ENCODE data around the gene P2RX7.

- TF ChIP-seq CBX2 (IDR thresholded peaks at IDR 0.05; ENCODE audit: borderline replicate concordance, low read depth) (no peak), USF2 (IDR thresholded peaks at IDR 0.05) (no peak), CTCF (IDR thresholded peaks at IDR 0.05) (no peak), POLR2A (IDR thresholded peaks at IDR 0.05; ENCODE audit: low read length) (no peak), MAZ (IDR thresholded peaks at IDR 0.05; ENCODE audit: borderline replicate concordance, low read depth, low read length) (no peak), EP300 (IDR thresholded peaks at IDR 0.05) (no peak), HDAC2 (IDR thresholded peaks at IDR 0.05) (no peak)
These were observed at the start of gene P2RX7 for GRCh38 chr12:121132601-121133481.
